ENCODE data around the gene IGSF23. TPM values are rescaled to one million over a fixed set of nuclear protein-coding genes. Genes with fewer than 3 reads are reported as not detected.

The IGSF23 gene
- total RNA-seq, 1 donor = not detected

GRCh38 chr19:44577566-44577874, 35.8 kb upstream of the IGSF23 start:
- no peak overlapping the region for H3K27ac ChIP-seq (ENCODE audit: low read depth, low read length)
- no peaks in the 10 kb centered on the region for H3K36me3 ChIP-seq (ENCODE audit: insufficient read depth, low read length)
- H3K4me3 ChIP-seq (ENCODE audit: insufficient read depth, low read length) = no peak overlapping the region
- no peaks in the 10 kb centered on the region for H3K79me2 ChIP-seq (ENCODE audit: insufficient read depth, low read length)
- no peaks in the 10 kb centered on the region for H3K27me3 ChIP-seq (ENCODE audit: insufficient read depth, low read length)
- H3K4me2 ChIP-seq (ENCODE audit: insufficient read depth, low read length) = no peak overlapping the region
- H2AFZ ChIP-seq (ENCODE audit: low read length) = no peak overlapping the region
- no peaks in the 10 kb centered on the region for H4K20me1 ChIP-seq (ENCODE audit: insufficient read depth, low read length)
- no peaks in the 10 kb centered on the region for H3K9me3 ChIP-seq (ENCODE audit: low read depth, low read length)
- TF ChIP-seq CTCF (IDR thresholded peaks at IDR 0.05; ENCODE audit: extremely low read depth, low read depth, low read length) = no peak
- no peak for DNase-seq (ENCODE audit: insufficient read length, low spot score, missing footprints)
- H3K4me1 ChIP-seq (ENCODE audit: insufficient read depth, low read length) = no peaks in the 10 kb centered on the region

GRCh38 chr19:44579663-44580365, 33.5 kb upstream of the IGSF23 start:
- no peak for TF ChIP-seq CTCF (IDR thresholded peaks at IDR 0.05; ENCODE audit: extremely low read depth, low read depth, low read length)
- Histone ChIP-seq H3K36me3 (ENCODE audit: insufficient read depth, low read length) (no peaks in the 10 kb centered on the region), H3K9me3 (ENCODE audit: low read depth, low read length) (no peaks in the 10 kb centered on the region)

GRCh38 chr19:44580366-44580895, 32.9 kb upstream of the IGSF23 start:
- Histone ChIP-seq H3K27ac (ENCODE audit: low read depth, low read length) (no peak overlapping the region), H4K20me1 (ENCODE audit: insufficient read depth, low read length) (no peaks in the 10 kb centered on the region), H3K79me2 (ENCODE audit: insufficient read depth, low read length) (no peaks in the 10 kb centered on the region), H3K4me2 (ENCODE audit: insufficient read depth, low read length) (no peak overlapping the region), H3K4me1 (ENCODE audit: insufficient read depth, low read length) (peaks cover 1% of the 10 kb centered on the region), H2AFZ (ENCODE audit: low read length) (no peak overlapping the region), H3K4me3 (ENCODE audit: insufficient read depth, low read length) (no peak overlapping the region), H3K27me3 (ENCODE audit: insufficient read depth, low read length) (no peaks in the 10 kb centered on the region), H3K9me3 (ENCODE audit: low read depth, low read length) (no peaks in the 10 kb centered on the region), H3K36me3 (ENCODE audit: insufficient read depth, low read length) (no peaks in the 10 kb centered on the region)
- no peak for TF ChIP-seq CTCF (IDR thresholded peaks at IDR 0.05; ENCODE audit: extremely low read depth, low read depth, low read length)
- DNase-seq (ENCODE audit: insufficient read length, low spot score, missing footprints) = no peak

More at GRCh38 chr19:44579663-44580365, 33.5 kb upstream of the IGSF23 start:
- DNase-seq (ENCODE audit: insufficient read length, low spot score, missing footprints) = no peak
- Histone ChIP-seq H3K4me3 (ENCODE audit: insufficient read depth, low read length) (no peak overlapping the region), H4K20me1 (ENCODE audit: insufficient read depth, low read length) (no peaks in the 10 kb centered on the region), H3K4me1 (ENCODE audit: insufficient read depth, low read length) (no peaks in the 10 kb centered on the region), H3K79me2 (ENCODE audit: insufficient read depth, low read length) (no peaks in the 10 kb centered on the region), H2AFZ (ENCODE audit: low read length) (no peak overlapping the region), H3K27ac (ENCODE audit: low read depth, low read length) (no peak overlapping the region), H3K4me2 (ENCODE audit: insufficient read depth, low read length) (no peak overlapping the region), H3K27me3 (ENCODE audit: insufficient read depth, low read length) (no peaks in the 10 kb centered on the region)

- Histone ChIP-seq H3K4me1 (ENCODE audit: insufficient read depth, low read length) (peaks cover 10% of the 10 kb centered on the region), H2AFZ (ENCODE audit: low read length) (no peak overlapping the region), H3K4me3 (ENCODE audit: insufficient read depth, low read length) (no peak overlapping the region), H3K79me2 (ENCODE audit: insufficient read depth, low read length) (no peaks in the 10 kb centered on the region), H3K27me3 (ENCODE audit: insufficient read depth, low read length) (no peaks in the 10 kb centered on the region), H3K27ac (ENCODE audit: low read depth, low read length) (no peak overlapping the region), H3K9me3 (ENCODE audit: low read depth, low read length) (no peaks in the 10 kb centered on the region), H3K4me2 (ENCODE audit: insufficient read depth, low read length) (no peak overlapping the region), H3K36me3 (ENCODE audit: insufficient read depth, low read length) (no peaks in the 10 kb centered on the region), H4K20me1 (ENCODE audit: insufficient read depth, low read length) (no peaks in the 10 kb centered on the region)
- DNase-seq (ENCODE audit: insufficient read length, low spot score, missing footprints) = no peak
- no peak for TF ChIP-seq CTCF (IDR thresholded peaks at IDR 0.05; ENCODE audit: extremely low read depth, low read depth, low read length)
Measured at GRCh38 chr19:44581288-44581687, 32.1 kb upstream of the IGSF23 start.
